HepG2 (cell line): ENCODE data around the gene CHRNB2. TPM values are rescaled to one million over a fixed set of nuclear protein-coding genes. Genes with fewer than 3 reads are reported as not detected.

Experiments used
- ATAC-seq: fragments of 200-7000 bp; cut with Tn5 transposase; 3 replicates; pipeline ENCODE4 v1.9.1; 2020; ENCODE audit warnings: mild to moderate bottlenecking, moderate library complexity
- BruUV-seq: library from RNA; stranded (reverse); fragments of 400-500 nt; replicated peaks from 2 replicates; lab custom pipeline; 2021; lab: Mats Ljungman, UMichigan
- CTCF ChIA-PET: fragments of 300-600 bp; formaldehyde crosslinking; extraction: SDS; loops from one replicate; lab custom pipeline; 2021; ENCODE audit warnings: low total read pairs, inconsistent platforms, low intra/inter-chr PET ratio; lab: Yijun Ruan, JAX
- POLR2A ChIA-PET: fragments of 350-600 bp; sonication (Branson Sonifier 250); formaldehyde crosslinking; loops from one replicate; lab custom pipeline; 2020; ENCODE audit warnings: antibody characterized with exemption, inconsistent platforms; lab: Yijun Ruan, JAX
- DNase-seq: peaks from one replicate; pipeline ENCODE4 v3.0.0-alpha.2; 2015; ENCODE audit warnings: low spot score
- FAIRE-seq: peaks from 3 replicates; lab custom pipeline; 2011; peaks lifted over from hg19 to GRCh38; lab: Jason Lieb, UNC
- H2AFZ ChIP-seq: one replicate; pipeline ENCODE4 v1.6.1; 2011; ENCODE audit warnings: low read length, inconsistent platforms
- H3K27ac ChIP-seq: fragments of 300-600 bp; 3 replicates; pipeline ENCODE4 v1.8.0; 2011; ENCODE audit warnings: mixed run types, mild to moderate bottlenecking, mixed read lengths, low read length, inconsistent platforms; ENCODE audit not compliant: insufficient read depth; ENCODE audit errors: extremely low read length
- H3K27me3 ChIP-seq, 2 experiments: fragments of 200-600 bp in 1 of 2; 2 replicates in 1 of 2; 3 replicates in 1 of 2; pipeline versions ENCODE4 v1.6.0 to v1.8.0; 2011; ENCODE audit warnings: low read length in 2 of 2, mild to moderate bottlenecking in 2 of 2, moderate library complexity in 2 of 2, inconsistent platforms in 1 of 2; ENCODE audit not compliant: insufficient read depth in 2 of 2, control insufficient read depth in 1 of 2
- H3K36me3 ChIP-seq, 2 experiments: fragments of 200-600 bp in 1 of 2; replicated peaks in 1 of 2; 2 replicates in 1 of 2; 3 replicates in 1 of 2; pipeline versions ENCODE4 v1.5.1 to v1.8.0; 2011; ENCODE audit warnings: low read length in 2 of 2, inconsistent platforms in 1 of 2; ENCODE audit not compliant: insufficient read depth in 2 of 2, control insufficient read depth in 1 of 2
- H3K4me1 ChIP-seq: 2 replicates; pipeline ENCODE4 v1.5.1; 2012; ENCODE audit warnings: low read length, inconsistent platforms; ENCODE audit not compliant: insufficient read depth
- H3K4me2 ChIP-seq: 2 replicates; pipeline ENCODE4 v1.6.0; 2011; ENCODE audit warnings: low read depth, low read length, inconsistent platforms
- H3K4me3 ChIP-seq, 3 experiments: fragments of 200-600 bp in 1 of 3; sonication (generic), shearing (Covaris generic) in 1 of 3; replicated peaks in 1 of 3; 2 replicates each; pipeline ENCODE4 v1.5.1; 2011 to 2016; ENCODE audit warnings: low read length in 3 of 3, inconsistent platforms in 2 of 3, low read depth in 2 of 3, mild to moderate bottlenecking in 2 of 3, control low read depth in 1 of 3, mixed read lengths in 1 of 3; ENCODE audit not compliant: insufficient read depth in 1 of 3
- H3K79me2 ChIP-seq: one replicate; pipeline ENCODE4 v1.6.1; 2011; ENCODE audit warnings: low read length, inconsistent platforms; ENCODE audit not compliant: insufficient read depth
- H3K9ac ChIP-seq: 2 replicates; pipeline ENCODE4 v1.6.0; 2011; ENCODE audit warnings: mild to moderate bottlenecking, low read depth, low read length, inconsistent platforms; ENCODE audit not compliant: insufficient read depth
- H3K9me3 ChIP-seq: 2 replicates; pipeline ENCODE4 v1.5.1; 2012; ENCODE audit warnings: mild to moderate bottlenecking, low read length
- H4K20me1 ChIP-seq: 2 replicates; pipeline ENCODE4 v1.6.0; 2011; ENCODE audit warnings: inconsistent platforms, mild to moderate bottlenecking, low read length, moderate library complexity; ENCODE audit not compliant: insufficient read depth
- EZH2 ChIP-seq: conservative IDR thresholded peaks from 2 replicates; pipeline ENCODE4 v1.6.1; 2012; ENCODE audit warnings: mild to moderate bottlenecking, low read depth, low read length, moderate library complexity
- HMG20A ChIP-seq: IDR thresholded peaks from 2 replicates; pipeline ENCODE4 v1.6.1; 2016; ENCODE audit warnings: borderline replicate concordance
- LBX2 ChIP-seq: sonication (generic); formaldehyde crosslinking; IDR thresholded peaks from 2 replicates; pipeline ENCODE4 v1.5.0; 2020; ENCODE audit warnings: missing genetic modification reagents, mild to moderate bottlenecking, borderline replicate concordance
- NR1H2 ChIP-seq: sonication (generic); formaldehyde crosslinking; IDR thresholded peaks from 2 replicates; pipeline ENCODE4 v1.8.1; 2022; ENCODE audit warnings: low read depth, missing genetic modification reagents, borderline replicate concordance
- PCBP1 ChIP-seq: fragments of 200-400 bp; formaldehyde crosslinking; IDR thresholded peaks from 2 replicates; pipeline ENCODE4 v1.6.1; 2017; ENCODE audit warnings: mild to moderate bottlenecking, low read depth, low read length, borderline replicate concordance
- RNF2 ChIP-seq: fragments of 450-650 bp; conservative IDR thresholded peaks from 2 replicates; pipeline ENCODE4 v1.6.1; 2016; ENCODE audit warnings: low read depth
- SMAD9 ChIP-seq: sonication (generic); formaldehyde crosslinking; IDR thresholded peaks from 2 replicates; pipeline ENCODE4 v1.5.1; 2020; ENCODE audit warnings: mild to moderate bottlenecking, missing genetic modification reagents
- ZBTB42 ChIP-seq: sonication (generic); formaldehyde crosslinking; IDR thresholded peaks from 2 replicates; pipeline ENCODE4 v1.5.0; 2020; ENCODE audit warnings: mild to moderate bottlenecking, missing genetic modification reagents
- ZFP91 ChIP-seq: sonication (generic); formaldehyde crosslinking; IDR thresholded peaks from 2 replicates; pipeline ENCODE4 v1.9.0; 2022; ENCODE audit warnings: missing genetic modification reagents, mild to moderate bottlenecking, borderline replicate concordance
- ZNF501 ChIP-seq: sonication (generic); formaldehyde crosslinking; IDR thresholded peaks from 2 replicates; pipeline ENCODE4 v1.5.1; 2020; ENCODE audit warnings: mild to moderate bottlenecking, moderate library complexity, missing genetic modification reagents
- ZNF629 ChIP-seq: sonication (generic); formaldehyde crosslinking; conservative IDR thresholded peaks from 2 replicates; pipeline ENCODE4 v1.5.0; 2020; ENCODE audit warnings: missing genetic modification reagents
- ZNF713 ChIP-seq: sonication (generic); formaldehyde crosslinking; IDR thresholded peaks from 2 replicates; pipeline ENCODE4 v1.4.0; 2020; ENCODE audit warnings: mild to moderate bottlenecking, missing genetic modification reagents
- ZNF746 ChIP-seq: sonication (generic); formaldehyde crosslinking; IDR thresholded peaks from 2 replicates; pipeline ENCODE4 v1.8.0; 2022; ENCODE audit warnings: mild to moderate bottlenecking, missing genetic modification reagents
- ZSCAN29 ChIP-seq: sonication (generic); formaldehyde crosslinking; conservative IDR thresholded peaks from 2 replicates; pipeline ENCODE4 v1.4.0; 2020; ENCODE audit warnings: mild to moderate bottlenecking, missing genetic modification reagents
- WGBS: methylation state at CpG from one replicate; pipeline ENCODE4 v1.1.6; 2017; ENCODE audit warnings: low lambda C conversion rate; 5-methylcytosine and 5-hydroxymethylcytosine counted together
- in situ Hi-C: cut with HindIII; loops from 2 replicates; pipeline ENCODE4 v1.10.0; 2017; ENCODE audit warnings: low pct_unique_long_range_greater_than_20kb; ENCODE audit not compliant: extremely low pct_ligation_motif_present
- intact Hi-C: fragments of 100-400 bp; cut with micrococcal nuclease; formaldehyde crosslinking; loops from one replicate; pipeline ENCODE4 v1.10.0; 2022; ENCODE audit not compliant: unreplicated experiment
- polyA plus RNA-seq, 8 experiments: library from polyadenylated mRNA; depleted of rRNA in 3 of 8; stranded (reverse) in 7 of 8; unstranded in 1 of 8; fragments of >200 nt; fragmentation: Illumina TruSeq in 4 of 8; extraction: Trizol in 4 of 8; gene quantifications; 2 replicates each; pipeline versions ENCODE4 v1.2.1 to v1.2.3, GENCODE V29; 2011 to 2016; ENCODE audit warnings: low read depth in 4 of 8, missing spikeins in 1 of 8, mixed read lengths in 1 of 8; ENCODE audit not compliant: insufficient read depth in 1 of 8
- total RNA-seq, 5 experiments: library from RNA; depleted of rRNA; stranded (reverse); fragments of >200 nt; fragmentation: Illumina TruSeq; extraction: Trizol; gene quantifications; 2 replicates each; pipeline ENCODE4 v1.2.3, GENCODE V29; 2016; ENCODE audit warnings: low read depth in 1 of 5
- TF ChIP-seq, protein P1 (sequence below): sonication (generic); formaldehyde crosslinking; IDR thresholded peaks from 2 replicates; pipeline ENCODE4 v1.4.0; 2020; ENCODE audit warnings: missing genetic modification reagents, mild to moderate bottlenecking, borderline replicate concordance

The CHRNB2 gene
- total and polyA plus RNA-seq, 2 of the 13 experiments (the other 11 are each of a cell fraction or from before 2014, with no cell fraction given) = 0.03 to 0.07 TPM

DNA sequence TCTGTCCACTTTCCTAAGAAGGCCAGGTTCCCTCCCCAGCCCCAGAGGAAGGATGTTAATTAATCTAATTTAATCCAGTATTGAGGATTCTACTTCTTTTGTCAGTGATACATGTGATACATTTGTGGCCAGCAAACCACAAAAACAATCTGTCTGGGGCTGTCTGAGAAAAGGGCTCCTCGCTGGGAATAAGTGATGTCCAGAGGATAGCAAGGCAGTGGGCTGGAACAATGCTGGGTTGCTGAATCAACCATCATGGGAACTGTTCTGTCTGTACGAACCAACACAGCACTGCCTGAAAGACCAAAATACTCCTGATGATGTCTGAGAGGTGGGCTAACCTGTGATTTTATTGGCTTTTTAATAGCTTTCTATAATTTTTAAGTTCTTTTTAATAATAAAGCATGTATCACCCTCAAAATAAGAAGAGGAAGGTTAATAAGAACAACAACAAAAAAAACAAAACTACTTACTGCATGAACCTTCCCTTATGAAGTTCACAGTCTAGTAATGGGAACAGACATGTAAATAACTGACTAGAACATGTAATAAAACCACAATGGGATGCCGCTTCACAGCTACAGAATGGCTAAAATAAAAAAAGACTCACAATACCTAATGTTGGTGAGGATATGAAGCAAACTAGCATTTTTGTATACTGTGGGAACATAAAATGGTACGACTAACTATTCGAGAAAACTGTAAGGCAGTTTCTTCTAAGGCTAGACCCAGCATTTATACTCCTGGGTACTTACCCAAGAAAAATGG, 51.8 kb downstream of the CHRNB2 start:
- WGBS = 91% methylated on average over 5 of the region's 5 CpGs
- H3K36me3 ChIP-seq = peaks cover 0 to 8% of the 10 kb centered on the region in 2 experiments; a peak in 2 of 5 replicates
- intact Hi-C loops (no loop called here), in situ Hi-C loops (no loop called here)
- no peak for ATAC-seq
- DNase-seq = no peak
- no peak overlapping the region for H3K9ac ChIP-seq
- H3K27ac ChIP-seq = no peak overlapping the region
- POLR2A ChIA-PET = no interaction called here
- H4K20me1 ChIP-seq = peaks cover 57% of the 10 kb centered on the region
- H2AFZ ChIP-seq = no peak overlapping the region
- TF ChIP-seq NR1H2 (CRISPR knock-in tag) = no peak
- no peak for TF ChIP-seq ZBTB42
- TF ChIP-seq ZNF501 = no peak
- TF ChIP-seq SMAD9 (CRISPR knock-in tag) = no peak
- FAIRE-seq = no peak
- CTCF ChIA-PET = no interaction called here
- no peak overlapping the region for H3K4me3 ChIP-seq
- H3K4me1 ChIP-seq = peaks cover 42% of the 10 kb centered on the region
- H3K27me3 ChIP-seq = no peaks in the 10 kb centered on the region
- no TSS peak for BruUV-seq
- H3K79me2 ChIP-seq = peaks cover 96% of the 10 kb centered on the region
- H3K9me3 ChIP-seq = no peaks in the 10 kb centered on the region
- no peak overlapping the region for H3K4me2 ChIP-seq

DNA sequence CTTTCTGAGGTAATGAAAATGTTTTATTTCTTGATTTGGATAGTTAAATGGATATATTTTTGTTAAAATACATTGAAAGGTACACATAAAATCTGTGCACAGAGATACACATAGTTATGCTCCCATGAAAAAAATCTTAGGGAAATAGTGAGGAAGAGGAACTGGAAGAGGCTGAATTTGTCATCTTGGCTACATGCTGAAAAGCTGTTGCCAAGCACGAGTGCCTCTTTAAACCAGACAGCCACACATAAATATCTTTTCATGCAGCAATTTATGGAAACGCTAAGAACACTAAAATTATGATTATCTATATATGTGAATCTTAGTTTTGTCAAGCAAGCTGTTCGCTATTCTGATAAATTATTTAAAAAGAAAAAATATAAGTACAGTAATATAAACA, 53.2 kb downstream of the CHRNB2 start:
- H3K9ac ChIP-seq = no peak overlapping the region
- no peak overlapping the region for H3K4me3 ChIP-seq
- H3K4me1 ChIP-seq = peaks cover 46% of the 10 kb centered on the region
- ATAC-seq (no peak), FAIRE-seq (no peak), DNase-seq (no peak)
- in situ Hi-C loops = no loop called here
- WGBS = 94% methylated on average over 3 of the region's 3 CpGs
- BruUV-seq = no TSS peak
- H3K27me3 ChIP-seq = no peaks in the 10 kb centered on the region
- CTCF ChIA-PET = no interaction called here
- POLR2A ChIA-PET = no interaction called here
- H2AFZ ChIP-seq = no peak overlapping the region
- H4K20me1 ChIP-seq = peaks cover 53% of the 10 kb centered on the region
- no peak overlapping the region for H3K4me2 ChIP-seq
- no peak for TF ChIP-seq ZNF746 (CRISPR knock-in tag)
- no peak for TF ChIP-seq ZNF629
- TF ChIP-seq EZH2 = no peak
- no peak for TF ChIP-seq ZSCAN29 (CRISPR knock-in tag)
- no peak for TF ChIP-seq HMG20A (CRISPR knock-in tag)
- no peak for TF ChIP-seq LBX2 (CRISPR knock-in tag)
- no peak for TF ChIP-seq PCBP1
- TF ChIP-seq ZNF713 (CRISPR knock-in tag) = no peak
- TF ChIP-seq, protein P1, sequence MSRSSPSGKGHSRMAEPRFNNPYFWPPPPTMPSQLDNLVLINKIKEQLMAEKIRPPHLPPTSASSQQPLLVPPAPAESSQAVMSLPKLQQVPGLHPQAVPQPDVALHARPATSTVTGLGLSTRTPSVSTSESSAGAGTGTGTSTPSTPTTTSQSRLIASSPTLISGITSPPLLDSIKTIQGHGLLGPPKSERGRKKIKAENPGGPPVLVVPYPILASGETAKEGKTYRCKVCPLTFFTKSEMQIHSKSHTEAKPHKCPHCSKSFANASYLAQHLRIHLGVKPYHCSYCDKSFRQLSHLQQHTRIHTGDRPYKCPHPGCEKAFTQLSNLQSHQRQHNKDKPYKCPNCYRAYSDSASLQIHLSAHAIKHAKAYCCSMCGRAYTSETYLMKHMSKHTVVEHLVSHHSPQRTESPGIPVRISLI = no peak
- no peak for TF ChIP-seq ZFP91 (CRISPR knock-in tag)
- TF ChIP-seq RNF2 = no peak
- H3K27ac ChIP-seq = no peak overlapping the region
- H3K79me2 ChIP-seq = peaks cover 96% of the 10 kb centered on the region
- peaks cover 0 to 13% of the 10 kb centered on the region in 2 experiments; a peak in 2 of 5 replicates for H3K36me3 ChIP-seq
- no peaks in the 10 kb centered on the region for H3K9me3 ChIP-seq
- intact Hi-C loops = no loop called here
